Small intestine (tissue), 7 donors: Measurements from ENCODE around the gene CARMIL3. TPM values are rescaled to one million over a fixed set of nuclear protein-coding genes. Genes with fewer than 3 reads are reported as not detected.
"Not testable (repeated sequence)": the region's sequence is repeated elsewhere in the genome, so short reads cannot be mapped to it uniquely, and the experiment has no call there.

Experiments used
- DNase-seq, 2 donors: peaks; one replicate each; pipeline versions ENCODE4 v3.0.0 to v3.0.0-alpha.2; 2013
- FAIRE-seq: peaks from 2 replicates; lab custom pipeline; 2012; peaks lifted over from hg19 to GRCh38; lab: Jason Lieb, UNC
- H3K27ac ChIP-seq, 3 donors: one replicate each; pipeline ENCODE4 v1.5.1; 2013; ENCODE audit warnings: low read length in 2 of 3, mild to moderate bottlenecking in 2 of 3, control low read depth in 1 of 3, inconsistent platforms in 1 of 3, low read depth in 1 of 3, moderate library complexity in 1 of 3
- H3K27me3 ChIP-seq, 3 donors: one replicate each; pipeline ENCODE4 v1.6.1; 2013; ENCODE audit warnings: low read length in 3 of 3, inconsistent platforms in 1 of 3; ENCODE audit not compliant: control insufficient read depth in 3 of 3, insufficient read depth in 3 of 3
- H3K36me3 ChIP-seq, 3 donors: one replicate each; pipeline ENCODE4 v1.6.1; 2013; ENCODE audit warnings: low read length in 3 of 3, inconsistent platforms in 1 of 3, low read depth in 1 of 3, mild to moderate bottlenecking in 1 of 3, moderate library complexity in 1 of 3; ENCODE audit not compliant: control insufficient read depth in 3 of 3, insufficient read depth in 2 of 3
- H3K4me1 ChIP-seq, 3 donors: one replicate each; pipeline ENCODE4 v1.6.1; 2013; ENCODE audit warnings: low read length in 2 of 3, inconsistent platforms in 1 of 3, low read depth in 1 of 3, mild to moderate bottlenecking in 1 of 3, moderate library complexity in 1 of 3; ENCODE audit not compliant: control insufficient read depth in 3 of 3, insufficient read depth in 2 of 3
- H3K4me3 ChIP-seq, 3 donors: one replicate each; pipeline ENCODE4 v1.5.1; 2013; ENCODE audit warnings: low read length in 3 of 3, control low read depth in 1 of 3, inconsistent platforms in 1 of 3, low read depth in 1 of 3, mild to moderate bottlenecking in 1 of 3, moderate library complexity in 1 of 3
- H3K9me3 ChIP-seq, 2 donors: one replicate each; pipeline ENCODE4 v1.6.1; 2013; ENCODE audit warnings: low read depth in 1 of 2, low read length in 1 of 2; ENCODE audit not compliant: control insufficient read depth in 2 of 2, insufficient read depth in 1 of 2
- WGBS, 3 donors: extraction: QIAGEN DNeasy Blood & Tissue Kit; methylation state at CpG; one replicate each; pipeline ENCODE4 v1.1.7; 2013; 5-methylcytosine and 5-hydroxymethylcytosine counted together
- polyA plus RNA-seq, 4 donors: library from polyadenylated mRNA; stranded (reverse) in 3 of 4; unstranded in 1 of 4; fragments of 200-250 nt in 3 of 4; fragments of 120-200 nt in 1 of 4; gene quantifications; one replicate each; pipeline versions ENCODE4 v1.2.1 to v1.2.3, GENCODE V29; 2013
- donor health status: healthy with polysubstance abuse.
- donor health status: control.
- donor health status: control.
- donor health status: Bipolar disorder and iron deficiency.
- donor health status: healthy.

CARMIL3 gene
- polyA plus RNA-seq, 4 donors = 0.81 to 1.4 (median 1.1) TPM

DNA sequence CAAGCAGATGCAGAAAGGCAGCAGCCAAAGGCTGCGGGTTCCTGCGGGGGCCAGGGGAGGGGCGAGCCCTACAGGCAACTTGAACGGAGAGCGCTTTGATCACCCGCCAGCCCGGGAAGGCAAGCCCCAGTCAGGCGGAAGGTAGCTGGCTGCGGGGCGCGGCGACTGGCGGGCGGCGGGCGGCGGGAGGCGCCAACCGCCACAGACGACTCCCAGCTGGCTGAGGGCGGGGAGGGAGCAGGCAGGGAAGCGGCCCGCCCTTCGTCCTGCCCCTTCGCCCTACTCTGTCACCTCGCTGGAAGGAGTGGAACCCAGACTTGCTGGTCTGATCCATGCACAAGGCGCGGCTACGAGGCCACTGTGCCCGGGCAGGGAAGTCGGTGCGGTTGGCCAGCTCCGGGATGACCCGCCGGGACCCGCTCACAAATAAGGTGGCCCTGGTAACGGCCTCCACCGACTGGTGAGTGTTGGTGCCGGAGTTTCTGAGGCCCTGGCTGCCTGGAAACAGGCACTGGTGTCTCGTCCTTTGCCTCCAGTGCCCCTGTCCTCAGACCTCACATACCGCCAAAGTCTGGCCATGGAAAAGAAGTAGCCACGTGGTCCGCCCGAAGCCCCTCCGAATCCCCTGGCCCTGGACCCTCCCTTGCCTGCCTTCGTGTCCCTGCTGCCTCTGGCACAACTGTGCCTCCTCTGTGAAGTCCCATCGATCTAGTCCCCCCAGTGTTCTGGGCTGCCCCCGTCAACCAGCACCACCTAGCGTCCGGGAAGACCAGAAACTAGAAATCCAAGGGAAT is 15.4 kb upstream of the CARMIL3 start:
- no peak for FAIRE-seq

DNA sequence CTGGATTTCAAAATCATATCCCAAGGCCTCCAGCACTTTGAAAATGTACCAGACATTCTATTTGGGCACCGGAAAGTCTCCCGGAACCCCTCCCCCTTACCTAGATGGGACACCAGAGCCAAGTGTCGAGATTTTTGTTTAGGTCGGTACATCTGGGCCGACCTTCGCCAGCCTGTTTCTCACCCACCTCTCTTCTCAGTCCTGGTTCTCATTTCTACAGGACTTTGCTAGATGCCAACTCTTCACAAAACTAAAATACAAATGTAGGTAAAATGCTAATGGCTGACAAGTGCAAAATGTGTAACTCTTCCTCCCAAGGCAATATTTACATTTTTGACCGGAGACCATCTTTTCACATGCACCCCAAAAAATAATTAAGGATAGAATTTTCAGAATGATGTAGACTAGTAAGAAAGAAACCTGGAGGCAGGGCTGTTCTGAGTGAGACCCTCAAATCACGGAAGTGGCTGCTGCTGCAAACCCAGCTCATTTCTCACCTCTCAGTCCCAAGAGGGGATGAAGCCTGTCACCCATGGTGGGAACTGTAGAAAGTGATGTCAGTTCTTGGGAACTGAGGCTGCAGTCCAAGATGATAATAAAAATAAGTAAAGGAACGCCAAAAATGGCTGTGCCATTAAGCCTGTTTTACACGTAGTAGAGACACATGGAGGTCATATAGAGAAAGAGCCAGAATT is 14.7 kb upstream of the CARMIL3 start:
- WGBS, 3 donors = 29 to 40% (median 32%) methylated on average over 10 of the region's 10 CpGs
- DNase-seq, FAIRE-seq, H3K36me3 ChIP-seq, H3K9me3 ChIP-seq, H3K27me3 ChIP-seq: not testable (repeated sequence)
- Histone ChIP-seq H3K4me1 (peaks cover 0 to 17% (median 0%) of the 10 kb centered on the region in 3 donors), H3K4me3 (peak overlapping the region in 2 of 3 donors; percentile 60 to 62), H3K27ac (peak overlapping the region; percentile 89 to 95 (median 94))

More for the DNA sequence above, 15.4 kb upstream of the CARMIL3 start:
- WGBS, 3 donors = 0 to 1% (median 0%) methylated on average over 38 to 50 of the region's 50 CpGs
- peaks cover 0 to 9% of the 10 kb centered on the region in 2 donors for H3K9me3 ChIP-seq
- DNase-seq = peak; percentile 91 to 94
- H3K36me3 ChIP-seq = no peaks in the 10 kb centered on the region
- H3K4me3 ChIP-seq = peak overlapping the region; percentile 48 to 62 (median 60)
- H3K4me1 ChIP-seq = peaks cover 0 to 17% (median 0%) of the 10 kb centered on the region in 3 donors
- H3K27me3 ChIP-seq = no peaks in the 10 kb centered on the region
- peak overlapping the region; percentile 89 to 95 (median 94) for H3K27ac ChIP-seq

DNA sequence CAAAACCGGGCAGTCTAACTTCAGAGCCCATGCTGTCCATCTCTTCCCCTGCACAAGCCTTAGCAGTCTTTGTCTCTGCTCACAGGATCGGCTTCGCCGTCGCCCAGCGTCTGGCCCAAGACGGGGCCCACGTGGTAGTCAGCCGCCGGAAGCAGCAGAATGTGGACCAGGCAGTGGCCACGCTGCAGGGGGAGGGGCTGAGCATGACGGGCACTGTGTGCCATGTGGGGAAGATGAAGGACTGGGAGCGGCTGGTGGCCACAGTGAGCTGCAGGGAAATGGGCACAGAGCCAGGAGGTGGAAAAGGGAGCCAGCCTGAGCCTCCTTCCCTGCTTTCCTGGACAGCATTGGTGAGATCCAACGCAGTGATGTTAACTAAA is 14.2 kb upstream of the CARMIL3 start:
- peaks cover 0 to 2% (median 0%) of the 10 kb centered on the region in 3 donors for H3K36me3 ChIP-seq
- no peaks in the 10 kb centered on the region for H3K27me3 ChIP-seq
- H3K4me1 ChIP-seq = peaks cover 0 to 17% (median 0%) of the 10 kb centered on the region in 3 donors
- no peak overlapping the region for H3K27ac ChIP-seq
- DNase-seq (peak in 1 of 2 donors; percentile 52), FAIRE-seq (no peak)
- no peak overlapping the region for H3K4me3 ChIP-seq
- H3K9me3 ChIP-seq = peaks cover 0 to 5% of the 10 kb centered on the region in 2 donors
- WGBS, 3 donors = 60 to 74% (median 73%) methylated on average over 14 of the region's 14 CpGs

- no peak for DNase-seq
- Histone ChIP-seq H3K9me3 (no peaks in the 10 kb centered on the region), H3K4me1 (peaks cover 0 to 17% (median 0%) of the 10 kb centered on the region in 3 donors), H3K4me3 (no peak overlapping the region), H3K27ac (peak overlapping the region in 1 of 3 donors; percentile 56), H3K36me3 (peaks cover 0 to 2% (median 0%) of the 10 kb centered on the region in 3 donors), H3K27me3 (no peaks in the 10 kb centered on the region)
- FAIRE-seq = no peak
- WGBS, 3 donors = 92 to 97% (median 93%) methylated on average over 2 of the region's 2 CpGs
Measured at GRCh38 chr14:24038686-24039085, 13.1 kb upstream of the CARMIL3 start.

GRCh38 chr14:24040692-24041091 is 11.1 kb upstream of the CARMIL3 start:
- no peak overlapping the region for H3K27ac ChIP-seq
- H3K4me3 ChIP-seq = no peak overlapping the region
- H3K9me3 ChIP-seq = no peaks in the 10 kb centered on the region
- no peaks in the 10 kb centered on the region for H3K27me3 ChIP-seq
- DNase-seq (no peak), FAIRE-seq (no peak)
- WGBS, 3 donors = 36 to 41% (median 40%) methylated on average over 2 of the region's 2 CpGs
- peaks cover 0 to 2% (median 0%) of the 10 kb centered on the region in 3 donors for H3K36me3 ChIP-seq
- peaks cover 0 to 15% (median 0%) of the 10 kb centered on the region in 3 donors for H3K4me1 ChIP-seq

- FAIRE-seq (no peak), DNase-seq (no peak)
- Histone ChIP-seq H3K27ac (no peak overlapping the region), H3K36me3 (peaks cover 0 to 2% (median 0%) of the 10 kb centered on the region in 3 donors), H3K9me3 (no peaks in the 10 kb centered on the region), H3K4me3 (no peak overlapping the region), H3K27me3 (no peaks in the 10 kb centered on the region), H3K4me1 (peaks cover 0 to 6% (median 0%) of the 10 kb centered on the region in 3 donors)
- 17 to 43% (median 28%) methylated on average over 5 of the region's 5 CpGs for WGBS, 3 donors
Measured at GRCh38 chr14:24042746-24043145, 9.1 kb upstream of the CARMIL3 start.

DNA sequence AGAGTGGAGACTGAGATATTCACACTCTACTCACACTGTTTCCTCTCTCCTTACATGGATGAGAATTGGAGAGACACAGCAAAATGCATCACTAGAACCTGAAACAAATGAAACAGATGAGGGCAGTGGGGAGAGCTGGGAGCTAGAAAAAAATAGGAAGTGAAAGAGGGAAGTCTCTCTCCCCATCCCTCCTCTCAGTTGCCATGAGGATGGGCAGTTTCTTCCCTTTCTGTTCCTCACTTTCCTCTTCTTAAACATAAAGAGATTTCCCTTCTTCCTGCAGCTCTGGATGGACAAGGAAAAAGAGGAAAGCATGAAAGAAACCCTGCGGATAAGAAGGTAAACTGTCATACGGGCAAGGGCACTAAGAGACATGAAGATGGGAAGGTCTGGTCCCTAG is 2.8 kb upstream of the CARMIL3 start:
- WGBS, 3 donors = 69 to 100% (median 84%) methylated on average over 2 of the region's 2 CpGs
- not testable (repeated sequence) for FAIRE-seq, H3K9me3 ChIP-seq

DNA sequence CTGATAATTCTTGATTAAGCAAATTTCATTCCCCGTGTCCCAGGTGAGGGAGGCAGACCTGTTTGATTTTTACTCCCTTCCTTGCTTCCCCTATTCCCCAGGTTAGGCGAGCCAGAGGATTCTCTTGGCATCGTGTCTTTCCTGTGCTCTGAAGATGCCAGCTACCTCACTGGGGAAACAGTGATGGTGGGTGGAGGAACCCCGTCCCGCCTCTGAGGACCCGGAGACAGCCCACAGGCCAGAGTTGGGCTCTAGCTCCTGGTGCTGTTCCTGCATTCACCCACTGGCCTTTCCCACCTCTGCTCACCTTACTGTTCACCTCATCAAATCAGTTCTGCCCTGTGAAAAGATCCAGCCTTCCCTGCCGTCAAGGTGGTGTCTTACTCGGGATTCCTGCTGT is 1.1 kb upstream of the CARMIL3 start:
- WGBS, 3 donors = 73 to 81% (median 79%) methylated on average over 8 of the region's 8 CpGs
- not testable (repeated sequence) for H3K4me3 ChIP-seq, H3K36me3 ChIP-seq, H3K27ac ChIP-seq, FAIRE-seq, DNase-seq, H3K27me3 ChIP-seq, H3K9me3 ChIP-seq
- H3K4me1 ChIP-seq = peaks cover 0 to 15% (median 2%) of the 10 kb centered on the region in 3 donors

More for the DNA sequence above, 2.8 kb upstream of the CARMIL3 start:
- not testable (repeated sequence) for H3K36me3 ChIP-seq, H3K27me3 ChIP-seq, H3K4me3 ChIP-seq, DNase-seq, H3K27ac ChIP-seq
- H3K4me1 ChIP-seq = peaks cover 0 to 15% (median 2%) of the 10 kb centered on the region in 3 donors
